IMR-90 (cell line): ENCODE results near the gene ZNF775. TPM values are rescaled to one million over a fixed set of nuclear protein-coding genes. Genes with fewer than 3 reads are reported as not detected.

Source experiments
- ATAC-seq: fragments of 200-7000 bp; cut with Tn5 transposase; 2 replicates; pipeline ENCODE4 v1.9.1; 2020; ENCODE audit warnings: low read depth, mild to moderate bottlenecking, moderate library complexity
- BruUV-seq: library from RNA; stranded (reverse); fragments of 400-500 nt; replicated peaks from 2 replicates; lab custom pipeline; 2021; lab: Mats Ljungman, UMichigan
- CTCF ChIA-PET: fragments of 300-600 bp; formaldehyde crosslinking; extraction: SDS; loops from one replicate; lab custom pipeline; 2021; ENCODE audit warnings: antibody characterized with exemption; lab: Yijun Ruan, JAX
- POLR2A ChIA-PET: fragments of 300-600 bp; sonication (Branson Sonifier 250); formaldehyde crosslinking; loops from one replicate; lab custom pipeline; 2022; ENCODE audit warnings: antibody characterized with exemption; ENCODE audit not compliant: unreplicated experiment; lab: Charles Lee
- DNase-seq: peaks from one replicate; pipeline ENCODE4 v3.0.0; 2013
- H2AFZ ChIP-seq: replicated peaks from 2 replicates; pipeline ENCODE3; 2013; ENCODE audit warnings: low read length, mild to moderate bottlenecking; ENCODE audit not compliant: poor library complexity
- H2AK5ac ChIP-seq: 2 replicates; pipeline ENCODE4 v1.6.1; 2013; ENCODE audit warnings: low read depth, low read length, inconsistent platforms
- H2AK9ac ChIP-seq: replicated peaks from 2 replicates; pipeline ENCODE3; 2013; ENCODE audit warnings: mild to moderate bottlenecking, low read depth, low read length, moderate library complexity; ENCODE audit not compliant: poor library complexity
- H2BK120ac ChIP-seq: 2 replicates; pipeline ENCODE4 v1.6.1; 2013; ENCODE audit warnings: low read depth, low read length, inconsistent platforms
- H2BK15ac ChIP-seq: 3 replicates; pipeline ENCODE4 v1.6.1; 2013; ENCODE audit warnings: low read depth, low read length, inconsistent platforms
- H2BK20ac ChIP-seq: 2 replicates; pipeline ENCODE4 v1.6.1; 2013; ENCODE audit warnings: low read depth, mild to moderate bottlenecking, inconsistent platforms, low read length, moderate library complexity
- H2BK5ac ChIP-seq: 2 replicates; pipeline ENCODE4 v1.6.1; 2013; ENCODE audit warnings: mild to moderate bottlenecking, low read depth, low read length, inconsistent platforms; ENCODE audit not compliant: poor library complexity, severe bottlenecking
- H3K14ac ChIP-seq: replicated peaks from 2 replicates; pipeline ENCODE4 v1.6.1; 2013; ENCODE audit warnings: low read depth, low read length, inconsistent platforms
- H3K18ac ChIP-seq: 2 replicates; pipeline ENCODE4 v1.6.1; 2013; ENCODE audit warnings: low read depth, low read length, control low read depth
- H3K23ac ChIP-seq: 2 replicates; pipeline ENCODE4 v1.6.1; 2013; ENCODE audit warnings: low read depth, low read length, inconsistent platforms
- H3K27ac ChIP-seq: 2 replicates; pipeline ENCODE4 v1.5.1; 2013; ENCODE audit warnings: mild to moderate bottlenecking, control low read depth, low read length; ENCODE audit not compliant: insufficient read depth
- H3K27me3 ChIP-seq: 2 replicates; pipeline ENCODE4 v1.6.1; 2013; ENCODE audit warnings: low read length; ENCODE audit not compliant: control insufficient read depth, insufficient read depth
- H3K36me3 ChIP-seq: 2 replicates; pipeline ENCODE4 v1.6.1; 2013; ENCODE audit warnings: low read length, mixed read lengths; ENCODE audit not compliant: control insufficient read depth, insufficient read depth
- H3K4ac ChIP-seq: 2 replicates; pipeline ENCODE4 v1.6.1; 2013; ENCODE audit warnings: low read depth, low read length, inconsistent platforms
- H3K4me1 ChIP-seq: 2 replicates; pipeline ENCODE4 v1.6.1; 2013; ENCODE audit warnings: low read length, mixed read lengths; ENCODE audit not compliant: control insufficient read depth, insufficient read depth
- H3K4me2 ChIP-seq: 2 replicates; pipeline ENCODE4 v1.6.1; 2013; ENCODE audit warnings: low read depth, mild to moderate bottlenecking, control low read depth, low read length, moderate library complexity
- H3K4me3 ChIP-seq: 2 replicates; pipeline ENCODE4 v1.5.1; 2013; ENCODE audit warnings: low read depth, mild to moderate bottlenecking, control low read depth, low read length, moderate library complexity; ENCODE audit not compliant: insufficient read depth
- H3K56ac ChIP-seq: 2 replicates; pipeline ENCODE4 v1.6.1; 2013; ENCODE audit warnings: low read length, inconsistent platforms; ENCODE audit not compliant: insufficient read depth; ENCODE audit errors: extremely low read depth
- H3K79me1 ChIP-seq, 2 experiments: 2 replicates each; pipeline ENCODE4 v1.6.1; 2013; ENCODE audit warnings: low read length in 2 of 2, inconsistent platforms in 1 of 2, low read depth in 1 of 2
- H3K9ac ChIP-seq: 2 replicates; pipeline ENCODE4 v1.6.1; 2013; ENCODE audit warnings: low read depth, low read length, control low read depth
- H3K9me1 ChIP-seq: 2 replicates; pipeline ENCODE4 v1.6.1; 2013; ENCODE audit warnings: low read length, inconsistent platforms; ENCODE audit not compliant: insufficient read depth
- H3K9me3 ChIP-seq: 2 replicates; pipeline ENCODE4 v1.6.1; 2013; ENCODE audit warnings: low read length; ENCODE audit not compliant: control insufficient read depth, insufficient read depth
- H4K20me1 ChIP-seq: 2 replicates; pipeline ENCODE4 v1.6.1; 2013; ENCODE audit warnings: low read length, inconsistent platforms; ENCODE audit not compliant: insufficient read depth
- H4K5ac ChIP-seq: 2 replicates; pipeline ENCODE4 v1.6.1; 2013; ENCODE audit warnings: mild to moderate bottlenecking, low read depth, low read length, control low read depth
- H4K8ac ChIP-seq, 2 experiments: 2 replicates each; pipeline ENCODE4 v1.6.1; 2013; ENCODE audit warnings: low read depth in 2 of 2, low read length in 2 of 2, control low read depth in 1 of 2, inconsistent platforms in 1 of 2
- H4K91ac ChIP-seq: 2 replicates; pipeline ENCODE4 v1.6.1; 2013; ENCODE audit warnings: low read depth, low read length, inconsistent platforms; ENCODE audit not compliant: insufficient read depth
- BHLHE40 ChIP-seq: fragments of 150-350 bp; IDR thresholded peaks from 2 replicates; pipeline ENCODE4 v1.6.1; 2016; ENCODE audit warnings: mild to moderate bottlenecking, low read depth, low read length
- CEBPB ChIP-seq: IDR thresholded peaks from 2 replicates; pipeline ENCODE4 v1.6.1; 2012; ENCODE audit warnings: low read depth, low read length, improper control_type of control experiment
- CHD1 ChIP-seq: IDR thresholded peaks from 2 replicates; pipeline ENCODE4 v1.6.1; 2012; ENCODE audit warnings: low read depth, low read length, improper control_type of control experiment
- MAZ ChIP-seq: IDR thresholded peaks from 2 replicates; pipeline ENCODE4 v1.6.1; 2012; ENCODE audit warnings: low read depth, mild to moderate bottlenecking, low read length, improper control_type of control experiment, moderate library complexity, borderline replicate concordance
- NFE2L2 ChIP-seq: fragments of 150-350 bp; IDR thresholded peaks from 2 replicates; pipeline ENCODE4 v1.6.1; 2016; ENCODE audit warnings: low read depth, mild to moderate bottlenecking, low read length
- RCOR1 ChIP-seq: IDR thresholded peaks from 2 replicates; pipeline ENCODE4 v1.6.1; 2012; ENCODE audit warnings: mild to moderate bottlenecking, low read length, improper control_type of control experiment; ENCODE audit not compliant: insufficient replicate concordance
- RFX5 ChIP-seq: IDR thresholded peaks from 2 replicates; pipeline ENCODE4 v1.8.0; 2012; ENCODE audit warnings: low read depth, mild to moderate bottlenecking, low read length, moderate library complexity
- SMC3 ChIP-seq: fragments of 150-350 bp; IDR thresholded peaks from 2 replicates; pipeline ENCODE4 v1.6.1; 2016; ENCODE audit warnings: low read depth, mild to moderate bottlenecking, antibody characterized with exemption, low read length, moderate library complexity
- WGBS, 2 experiments: methylation state at CpG; one replicate each; pipeline versions ENCODE4 v1.1.5 to v1.1.7; 2013; ENCODE audit warnings: missing lambda C conversion rate in 2 of 2; ENCODE audit not compliant: insufficient read length in 1 of 2; ENCODE audit errors: extremely low coverage in 2 of 2; 5-methylcytosine and 5-hydroxymethylcytosine counted together
- dilution Hi-C: fragments of 300-500 bp; cut with HindIII; formaldehyde crosslinking; loops from one replicate; pipeline ENCODE4 v1.14.3; 2018; ENCODE audit warnings: low sequenced_read_pairs; ENCODE audit not compliant: unreplicated experiment
- in situ Hi-C: fragments of 300-500 bp; cut with MboI; formaldehyde crosslinking; loops from 3 replicates; pipeline ENCODE4 v1.14.3; 2019; ENCODE audit warnings: low sequenced_read_pairs, inconsistent platforms, mixed read lengths
- intact Hi-C: fragments of 100-400 bp; cut with micrococcal nuclease; formaldehyde crosslinking; loops from 2 replicates; pipeline ENCODE4 v1.10.0; 2022
- polyA plus RNA-seq, 3 experiments: library from polyadenylated mRNA; depleted of rRNA; stranded (reverse); fragments of >200 nt; gene quantifications; 2 replicates each; pipeline ENCODE4 v1.2.3, GENCODE V29; 2012; ENCODE audit warnings: low replicate concordance in 1 of 3
- total RNA-seq: library from RNA; depleted of rRNA; stranded (reverse); fragments of >200 nt; gene quantifications from 2 replicates; pipeline ENCODE4 v1.2.3, GENCODE V29; 2012
- TF ChIP-seq, protein P1 (sequence below): conservative IDR thresholded peaks from 2 replicates; pipeline ENCODE4 v1.5.1; 2012; ENCODE audit warnings: mild to moderate bottlenecking, low read depth, low read length, improper control_type of control experiment
- TF ChIP-seq, protein P2 (sequence below): fragments of 150-350 bp; IDR thresholded peaks from 2 replicates; pipeline ENCODE4 v1.6.1; 2017; ENCODE audit warnings: mild to moderate bottlenecking, antibody characterized with exemption, low read length, low read depth

ZNF775 gene
- total and polyA plus RNA-seq, 2 of the 4 experiments (the other 2 are of a cell fraction): 1.4 to 2.6 TPM

DNA sequence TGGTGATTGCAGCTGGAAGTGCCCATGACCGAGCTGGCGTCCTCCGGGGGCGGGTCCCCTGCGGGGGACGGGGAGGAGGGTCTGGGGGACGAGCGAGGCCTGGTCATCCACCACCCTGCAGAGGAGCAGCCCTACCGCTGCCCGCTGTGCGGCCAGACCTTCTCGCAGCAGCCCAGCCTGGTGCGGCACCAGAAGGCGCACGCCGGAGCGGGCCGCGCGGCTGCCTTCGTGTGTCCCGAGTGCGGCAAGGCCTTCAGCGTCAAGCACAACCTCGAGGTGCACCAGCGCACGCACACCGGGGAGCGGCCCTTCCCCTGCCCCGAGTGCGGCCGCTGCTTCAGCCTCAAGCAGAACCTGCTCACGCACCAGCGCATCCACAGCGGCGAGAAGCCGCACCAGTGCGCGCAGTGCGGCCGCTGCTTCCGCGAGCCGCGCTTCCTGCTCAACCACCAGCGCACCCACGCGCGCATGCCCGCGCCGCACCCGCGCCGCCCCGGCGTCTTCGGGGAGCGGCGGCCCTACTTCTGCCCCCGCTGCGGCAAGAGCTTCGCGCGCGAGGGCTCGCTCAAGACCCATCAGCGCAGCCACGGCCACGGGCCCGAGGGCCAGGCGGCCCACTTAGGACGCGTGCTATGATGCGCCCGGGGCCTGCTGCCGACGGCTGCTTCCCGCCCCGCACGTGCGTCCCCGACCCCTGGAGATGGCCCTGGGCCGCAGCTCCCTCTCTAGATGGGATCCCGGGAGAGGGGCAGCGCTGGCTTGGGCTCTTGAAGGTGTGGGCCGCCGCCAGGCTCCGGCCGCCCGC, 28.7 kb downstream of the ZNF775 start (continued):
- no peak for TF ChIP-seq MAZ

DNA sequence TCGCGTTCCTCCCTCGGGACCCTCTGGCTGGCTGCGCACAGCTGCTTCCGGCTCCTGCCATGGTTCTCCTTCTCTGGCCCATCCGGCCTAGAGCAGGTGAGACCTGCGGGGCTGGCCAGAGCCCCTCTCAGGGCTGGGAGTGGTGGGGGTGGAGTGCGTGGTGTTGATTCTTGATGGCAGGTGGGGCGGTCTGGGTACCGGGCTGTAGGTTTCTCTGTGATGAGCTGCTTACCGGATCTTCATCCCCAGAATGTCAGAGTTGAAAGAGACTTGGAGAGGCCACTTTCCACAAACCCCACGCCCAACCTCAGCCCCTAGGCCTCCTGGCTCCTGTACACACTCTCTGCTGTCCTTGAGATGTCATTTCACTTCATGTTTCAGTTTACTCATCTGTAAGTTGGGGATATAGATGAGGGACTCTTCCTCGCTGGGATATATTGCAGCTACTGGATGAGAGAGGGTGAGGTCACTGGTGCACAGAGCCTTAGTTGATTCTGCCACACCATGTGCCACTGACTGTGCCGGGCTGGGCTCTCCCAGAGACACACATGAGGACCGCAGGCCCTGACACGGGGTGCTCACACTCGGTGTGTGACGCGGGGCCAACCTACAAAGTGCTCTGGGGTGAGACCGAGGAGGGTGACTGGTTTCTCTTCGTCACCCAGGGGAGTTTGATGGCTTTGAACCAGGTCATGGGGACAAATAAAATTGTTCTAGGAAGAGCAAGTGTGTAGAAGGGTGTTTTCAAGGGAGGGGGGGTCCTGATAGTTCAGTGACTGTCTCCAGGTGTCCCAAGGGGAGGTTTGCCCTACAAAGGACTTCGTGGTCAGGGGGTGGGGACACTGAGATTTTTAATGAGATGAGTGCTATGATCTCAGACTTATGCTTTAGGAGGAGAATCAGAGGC, 29.5 kb downstream of the ZNF775 start:
- no peaks in the 10 kb centered on the region for H3K9me3 ChIP-seq
- H2BK15ac ChIP-seq: no peak overlapping the region
- H3K4me3 ChIP-seq: no peak overlapping the region
- in situ Hi-C loops (loop anchor here (25.0 kb wide), 2 partner anchors 546 to 579 kb away; partner anchors contain the start of genes ATP6V0E2, KCNH2 and NOS3), intact Hi-C loops (no loop called here), dilution Hi-C loops (no loop called here)
- no peak overlapping the region for H2BK20ac ChIP-seq
- no peak overlapping the region for H3K23ac ChIP-seq
- no peak for ATAC-seq
- no peak overlapping the region for H2AK5ac ChIP-seq
- no peak overlapping the region for H3K27ac ChIP-seq
- no peak overlapping the region for H3K56ac ChIP-seq
- WGBS, 2 experiments: 96% methylated on average over 6 of the region's 22 CpGs; no CpG with 5 or more reads in 1 of the 2 experiments
- no peak overlapping the region for H2BK120ac ChIP-seq
- no peak overlapping the region for H3K4me2 ChIP-seq
- H2BK5ac ChIP-seq: no peak overlapping the region
- H3K9me1 ChIP-seq: peaks cover 20% of the 10 kb centered on the region
- POLR2A ChIA-PET: no interaction called here
- no TSS peak for BruUV-seq
- H3K4me1 ChIP-seq: peaks cover 20% of the 10 kb centered on the region
- H3K79me1 ChIP-seq: peaks cover 0 to 24% of the 10 kb centered on the region in 2 experiments; a peak in 3 of 4 replicates
- H4K91ac ChIP-seq: no peak overlapping the region
- H3K27me3 ChIP-seq: no peaks in the 10 kb centered on the region
- no peak overlapping the region for H4K8ac ChIP-seq
- H4K20me1 ChIP-seq: no peaks in the 10 kb centered on the region; the same call in 1 of the 2 replicates
- no peaks in the 10 kb centered on the region; the same call in 1 of the 2 replicates for H3K36me3 ChIP-seq
- H4K5ac ChIP-seq: no peak overlapping the region
- no peak for DNase-seq
- no peak overlapping the region for H3K14ac ChIP-seq
- H2AFZ ChIP-seq: no peak overlapping the region
- no peak overlapping the region for H3K9ac ChIP-seq
- H3K4ac ChIP-seq: no peak overlapping the region
- CTCF ChIA-PET: interaction anchor here (0.6 kb wide), 1 partner anchor 50 kb away, joined by 6 read pairs; no protein-coding TSS in a partner anchor
- no peak overlapping the region for H3K18ac ChIP-seq
- no peak overlapping the region for H2AK9ac ChIP-seq
- TF ChIP-seq CHD1 (no peak), BHLHE40 (no peak), RFX5 (no peak), SMC3 (no peak), CEBPB (no peak), NFE2L2 (no peak), RCOR1 (no peak)
- TF ChIP-seq, protein P1, sequence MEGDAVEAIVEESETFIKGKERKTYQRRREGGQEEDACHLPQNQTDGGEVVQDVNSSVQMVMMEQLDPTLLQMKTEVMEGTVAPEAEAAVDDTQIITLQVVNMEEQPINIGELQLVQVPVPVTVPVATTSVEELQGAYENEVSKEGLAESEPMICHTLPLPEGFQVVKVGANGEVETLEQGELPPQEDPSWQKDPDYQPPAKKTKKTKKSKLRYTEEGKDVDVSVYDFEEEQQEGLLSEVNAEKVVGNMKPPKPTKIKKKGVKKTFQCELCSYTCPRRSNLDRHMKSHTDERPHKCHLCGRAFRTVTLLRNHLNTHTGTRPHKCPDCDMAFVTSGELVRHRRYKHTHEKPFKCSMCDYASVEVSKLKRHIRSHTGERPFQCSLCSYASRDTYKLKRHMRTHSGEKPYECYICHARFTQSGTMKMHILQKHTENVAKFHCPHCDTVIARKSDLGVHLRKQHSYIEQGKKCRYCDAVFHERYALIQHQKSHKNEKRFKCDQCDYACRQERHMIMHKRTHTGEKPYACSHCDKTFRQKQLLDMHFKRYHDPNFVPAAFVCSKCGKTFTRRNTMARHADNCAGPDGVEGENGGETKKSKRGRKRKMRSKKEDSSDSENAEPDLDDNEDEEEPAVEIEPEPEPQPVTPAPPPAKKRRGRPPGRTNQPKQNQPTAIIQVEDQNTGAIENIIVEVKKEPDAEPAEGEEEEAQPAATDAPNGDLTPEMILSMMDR: no peak
- TF ChIP-seq, protein P2, sequence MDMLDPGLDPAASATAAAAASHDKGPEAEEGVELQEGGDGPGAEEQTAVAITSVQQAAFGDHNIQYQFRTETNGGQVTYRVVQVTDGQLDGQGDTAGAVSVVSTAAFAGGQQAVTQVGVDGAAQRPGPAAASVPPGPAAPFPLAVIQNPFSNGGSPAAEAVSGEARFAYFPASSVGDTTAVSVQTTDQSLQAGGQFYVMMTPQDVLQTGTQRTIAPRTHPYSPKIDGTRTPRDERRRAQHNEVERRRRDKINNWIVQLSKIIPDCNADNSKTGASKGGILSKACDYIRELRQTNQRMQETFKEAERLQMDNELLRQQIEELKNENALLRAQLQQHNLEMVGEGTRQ: no peak
